ENCODE data around the gene NHLH2. TPM values are rescaled to one million over a fixed set of nuclear protein-coding genes. Genes with fewer than 3 reads are reported as not detected.

Gene NHLH2
- total RNA-seq, 4 donors from 2014 or later = 1.1 to 1.8 (median 1.6) TPM

DNA sequence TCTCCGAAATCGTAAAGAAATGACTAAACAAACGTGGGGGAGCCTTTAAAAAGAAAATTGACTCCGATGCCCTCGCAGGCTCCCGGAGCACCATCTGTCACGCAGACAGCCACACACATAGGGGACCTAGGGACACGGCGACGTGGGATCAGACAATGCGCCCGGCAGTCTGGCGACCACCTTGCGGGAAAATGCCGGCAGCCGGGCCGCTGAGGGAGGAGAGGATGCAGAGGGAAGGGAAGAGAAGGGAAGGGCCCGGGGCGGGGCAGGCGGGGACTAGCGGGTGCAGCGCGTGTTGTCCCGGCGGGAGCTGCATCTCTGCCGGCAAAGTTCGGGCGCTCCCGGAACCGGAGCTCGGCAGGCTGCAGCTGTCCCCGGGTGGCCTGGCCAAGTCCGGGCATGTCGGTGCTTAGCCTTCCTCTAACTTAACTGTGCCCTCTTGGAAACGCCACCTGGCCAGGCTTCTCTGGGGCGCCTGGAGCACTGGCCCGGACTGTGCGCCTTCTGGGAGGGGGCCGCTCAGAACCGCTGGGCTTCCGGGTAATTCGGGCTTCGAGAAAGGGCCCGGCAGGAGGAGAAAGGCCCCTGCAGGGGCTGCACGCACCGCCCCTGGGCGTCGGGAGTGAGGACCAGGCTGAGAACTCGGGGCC, 1.8 kb downstream of the NHLH2 start:
- H3K27me3 ChIP-seq = peaks cover 69% of the 10 kb centered on the region
- no peaks in the 10 kb centered on the region for H3K9me3 ChIP-seq
- peak in 1 of 2 donors; percentile 70 for DNase-seq (ENCODE audit: low spot score in 2 of 2)
- peak overlapping the region; percentile 55 for H3K4me3 ChIP-seq
- TF ChIP-seq POLR2AphosphoS5 (IDR thresholded peaks at IDR 0.05) (no peak), POLR2A (IDR thresholded peaks at IDR 0.05) (no peak), EP300 (IDR thresholded peaks at IDR 0.05) (no peak)
- TF ChIP-seq, protein P1, sequence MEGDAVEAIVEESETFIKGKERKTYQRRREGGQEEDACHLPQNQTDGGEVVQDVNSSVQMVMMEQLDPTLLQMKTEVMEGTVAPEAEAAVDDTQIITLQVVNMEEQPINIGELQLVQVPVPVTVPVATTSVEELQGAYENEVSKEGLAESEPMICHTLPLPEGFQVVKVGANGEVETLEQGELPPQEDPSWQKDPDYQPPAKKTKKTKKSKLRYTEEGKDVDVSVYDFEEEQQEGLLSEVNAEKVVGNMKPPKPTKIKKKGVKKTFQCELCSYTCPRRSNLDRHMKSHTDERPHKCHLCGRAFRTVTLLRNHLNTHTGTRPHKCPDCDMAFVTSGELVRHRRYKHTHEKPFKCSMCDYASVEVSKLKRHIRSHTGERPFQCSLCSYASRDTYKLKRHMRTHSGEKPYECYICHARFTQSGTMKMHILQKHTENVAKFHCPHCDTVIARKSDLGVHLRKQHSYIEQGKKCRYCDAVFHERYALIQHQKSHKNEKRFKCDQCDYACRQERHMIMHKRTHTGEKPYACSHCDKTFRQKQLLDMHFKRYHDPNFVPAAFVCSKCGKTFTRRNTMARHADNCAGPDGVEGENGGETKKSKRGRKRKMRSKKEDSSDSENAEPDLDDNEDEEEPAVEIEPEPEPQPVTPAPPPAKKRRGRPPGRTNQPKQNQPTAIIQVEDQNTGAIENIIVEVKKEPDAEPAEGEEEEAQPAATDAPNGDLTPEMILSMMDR (IDR thresholded peaks at IDR 0.05) = no peak
- no peaks in the 10 kb centered on the region for H3K36me3 ChIP-seq
- peak overlapping the region; percentile 58 for H3K27ac ChIP-seq
- H3K4me1 ChIP-seq = peaks cover 26% of the 10 kb centered on the region
- WGBS = under 1% methylated on average over 19 of the region's 49 CpGs

- DNase-seq (ENCODE audit: low spot score in 2 of 2) = no peak
- no peaks in the 10 kb centered on the region for H3K9me3 ChIP-seq
- TF ChIP-seq, protein P1 (IDR thresholded peaks at IDR 0.05) = no peak
- no peak for TF ChIP-seq EP300 (IDR thresholded peaks at IDR 0.05)
- no peak for TF ChIP-seq POLR2AphosphoS5 (IDR thresholded peaks at IDR 0.05)
- no peak for TF ChIP-seq POLR2A (IDR thresholded peaks at IDR 0.05)
- H3K27ac ChIP-seq = peak overlapping the region; percentile 54
- WGBS = 0% methylated on average over 15 of the region's 67 CpGs
- no peaks in the 10 kb centered on the region for H3K36me3 ChIP-seq
- peaks cover 26% of the 10 kb centered on the region for H3K4me1 ChIP-seq
- H3K4me3 ChIP-seq = peak overlapping the region; percentile 55
- H3K27me3 ChIP-seq = peaks cover 65% of the 10 kb centered on the region
These were observed 2.4 kb downstream of the NHLH2 start for GRCh38 chr1:115838431-115839028.

- 4% methylated on average over 43 of the region's 80 CpGs for WGBS
- Histone ChIP-seq H3K27ac (peak overlapping the region; percentile 54), H3K4me1 (peaks cover 26% of the 10 kb centered on the region), H3K4me3 (peak overlapping the region; percentile 55), H3K9me3 (no peaks in the 10 kb centered on the region), H3K36me3 (no peaks in the 10 kb centered on the region), H3K27me3 (peaks cover 62% of the 10 kb centered on the region)
- no peak for DNase-seq (ENCODE audit: low spot score in 2 of 2)
- TF ChIP-seq, protein P1 (IDR thresholded peaks at IDR 0.05) = no peak
- no peak for TF ChIP-seq EP300 (IDR thresholded peaks at IDR 0.05)
These were observed 3.0 kb downstream of the NHLH2 start for GRCh38 chr1:115837740-115838421.

DNA sequence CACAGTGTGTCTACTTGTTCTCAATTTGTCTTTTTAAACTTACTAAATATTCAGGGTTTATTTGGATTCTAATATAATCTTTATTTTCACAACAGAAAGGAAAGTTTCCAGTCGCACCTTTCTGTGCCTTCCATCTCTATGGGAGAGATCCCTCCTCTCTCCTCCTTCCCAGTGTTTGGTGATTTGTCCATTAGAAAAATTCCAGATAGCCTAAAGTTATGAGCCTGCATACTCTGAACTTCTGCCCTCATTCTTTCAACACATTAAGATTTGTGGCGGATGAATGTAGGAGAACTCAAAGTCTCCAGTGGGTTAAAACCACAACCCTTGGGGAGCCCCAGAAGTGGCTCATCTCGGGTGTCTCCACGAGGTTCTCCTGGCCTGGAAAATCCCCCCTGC, 3.6 kb downstream of the NHLH2 start:
- WGBS = 28% methylated on average over 4 of the region's 4 CpGs
- no peak for DNase-seq (ENCODE audit: low spot score in 2 of 2)
- no peaks in the 10 kb centered on the region for H3K9me3 ChIP-seq
- no peak overlapping the region for H3K27ac ChIP-seq
- TF ChIP-seq POLR2A (IDR thresholded peaks at IDR 0.05) (no peak), EP300 (IDR thresholded peaks at IDR 0.05) (no peak), POLR2AphosphoS5 (IDR thresholded peaks at IDR 0.05) (no peak)
- TF ChIP-seq, protein P1 (IDR thresholded peaks at IDR 0.05) = no peak
- peak overlapping the region; percentile 55 for H3K4me3 ChIP-seq
- peaks cover 26% of the 10 kb centered on the region for H3K4me1 ChIP-seq
- H3K27me3 ChIP-seq = peaks cover 56% of the 10 kb centered on the region
- no peaks in the 10 kb centered on the region for H3K36me3 ChIP-seq

- H3K27me3 ChIP-seq = peaks cover 22% of the 10 kb centered on the region
- no peaks in the 10 kb centered on the region for H3K9me3 ChIP-seq
- WGBS = 73% methylated on average over 5 of the region's 5 CpGs
- H3K4me1 ChIP-seq = peaks cover 21% of the 10 kb centered on the region
- H3K36me3 ChIP-seq = no peaks in the 10 kb centered on the region
- H3K4me3 ChIP-seq = no peak overlapping the region
- no peak for DNase-seq (ENCODE audit: low spot score in 2 of 2)
- no peak overlapping the region for H3K27ac ChIP-seq
- TF ChIP-seq, protein P1 (IDR thresholded peaks at IDR 0.05) = no peak
- TF ChIP-seq EP300 (IDR thresholded peaks at IDR 0.05) (no peak), POLR2AphosphoS5 (IDR thresholded peaks at IDR 0.05) (no peak), POLR2A (IDR thresholded peaks at IDR 0.05) (no peak)
These were observed 7.1 kb downstream of the NHLH2 start for GRCh38 chr1:115833856-115834255.
